Heart left ventricle (tissue), 16 donors: ENCODE data around the gene RARRES2. TPM values are rescaled to one million over a fixed set of nuclear protein-coding genes. Genes with fewer than 3 reads are reported as not detected.

ENCODE experiments used
- ATAC-seq, 4 donors: fragments of 200-7000 bp; cut with Tn5 transposase; one replicate each; pipeline ENCODE4 v1.9.1; 2020 to 2022; ENCODE audit warnings: moderate library complexity in 4 of 4, mild to moderate bottlenecking in 3 of 4, moderate number of reproducible peaks in 1 of 4
- DNase-seq, 5 donors: peaks; one replicate each; pipeline ENCODE4 v3.0.0-alpha.2; 2020
- H3K27ac ChIP-seq, 12 donors: fragments of 200-600 bp; sonication (generic) in 4 of 12; one replicate each; pipeline versions ENCODE4 v1.5.0 to v1.8.0; 2016 to 2022; ENCODE audit warnings: mild to moderate bottlenecking in 2 of 12
- H3K27me3 ChIP-seq, 9 donors: fragments of 200-600 bp; sonication (generic) in 2 of 9; one replicate each; pipeline versions ENCODE4 v1.5.1 to v1.8.0; 2016 to 2022; ENCODE audit warnings: mild to moderate bottlenecking in 3 of 9
- H3K36me3 ChIP-seq, 9 donors: fragments of 200-600 bp; sonication (generic) in 2 of 9; one replicate each; pipeline versions ENCODE4 v1.5.0 to v1.8.0; 2018 to 2022; ENCODE audit warnings: mild to moderate bottlenecking in 2 of 9
- H3K4me1 ChIP-seq, 12 donors: fragments of 200-600 bp; sonication (generic) in 4 of 12; one replicate each; pipeline versions ENCODE4 v1.5.0 to v1.8.0; 2016 to 2022; ENCODE audit warnings: mild to moderate bottlenecking in 3 of 12
- H3K4me3 ChIP-seq, 12 donors: fragments of 200-600 bp; sonication (generic) in 4 of 12; one replicate each; pipeline versions ENCODE4 v1.5.0 to v1.8.0; 2017 to 2022; ENCODE audit warnings: mild to moderate bottlenecking in 9 of 12, moderate library complexity in 4 of 12
- H3K9me3 ChIP-seq, 12 donors: fragments of 200-600 bp; sonication (generic) in 4 of 12; one replicate each; pipeline versions ENCODE4 v1.5.0 to v1.8.0; 2016 to 2022; ENCODE audit warnings: mild to moderate bottlenecking in 1 of 12
- CTCF ChIP-seq, 12 donors: fragments of 200-600 bp; sonication (generic) in 4 of 12; IDR thresholded peaks; one replicate each; pipeline versions ENCODE4 v1.5.0 to v1.8.0; 2018 to 2022; ENCODE audit warnings: antibody characterized with exemption in 12 of 12, mild to moderate bottlenecking in 5 of 12
- POLR2A ChIP-seq, 2 donors: fragments of 450-650 bp; IDR thresholded peaks; one replicate each; pipeline ENCODE4 v1.6.1; 2017; ENCODE audit warnings: antibody characterized with exemption in 2 of 2, mild to moderate bottlenecking in 2 of 2, moderate library complexity in 2 of 2
- WGBS, 4 donors: extraction: QIAGEN DNeasy Blood & Tissue Kit in 2 of 4; methylation state at CpG; one replicate each; pipeline versions ENCODE4 v1.1.5 to v1.1.7; 2013 to 2018; 5-methylcytosine and 5-hydroxymethylcytosine counted together
- intact Hi-C, 10 donors: fragments of 100-400 bp; cut with DNase I; formaldehyde crosslinking; loops; one replicate each; pipeline versions ENCODE4 v1.11.1 to v1.14.2; 2022
- polyA plus RNA-seq, 2 donors: library from polyadenylated mRNA; stranded (reverse); fragments of 200-250 nt; gene quantifications; one replicate each; pipeline ENCODE4 v1.2.3, GENCODE V29; 2013
- total RNA-seq, 9 donors: library from RNA; depleted of rRNA in 2 of 9; stranded (reverse); fragments of >200 nt in 2 of 9; fragmentation: NEBNext Ultra II Directional in 3 of 9; extraction: Animal tissue kit (Norgen Biotek cat#: 25700) in 3 of 9; gene quantifications; one replicate each; pipeline versions ENCODE4 v1.1.0 to v1.2.4, GENCODE V29; 2016 to 2023
- donor health status: ischemic (EF 13 %, LVEDD 7.1; RV severe dilation, severe dysfunction).
- donor health status: healthy with polysubstance abuse.
- donor health status: DM: no; HTN: yes; CAD: no.
- donor health status: DM: no; HTN: no; CAD: no.
- donor health status: ischemic (EF 25% LVEDD 6.9; RV normal size, moderate dysfunction).
- donor health status: ischemic (EF 25% LVEDD 5.7; RV mildly dilated, moderate dysfunction).
- donor health status: healthy.
- donor health status: DM: yes; HTN: yes; CAD: no.
- donor health status: ischemic (EF 35%, LVEDD 5.7; RV mildly dilated, moderate dysfunction).
- donor health status: nonischemic (EF 11% LVEDD 7.7; RV severe dilation, severe dysfunction).
- donor health status: DM: yes; HTN: yes; CAD: no.
- donor health status: PGD.
- donor health status: ischemic (EF 29% LVEDD 5.4; RV normal size, mild dysfunction).
- donor health status: nonischemic (EF 23%, LVEDD 6.1; RV moderate dilation, normal function).

Gene RARRES2
- total and polyA plus RNA-seq, 11 donors, result 3.9 to 108 (median 12.6) TPM

- TF ChIP-seq POLR2A (IDR thresholded peaks at IDR 0.05), result no peak
- TF ChIP-seq CTCF (IDR thresholded peaks at IDR 0.05), result no peak
- WGBS, 4 donors, result 52 to 59% (median 57%) methylated on average over 7 of the region's 7 CpGs
- ATAC-seq (no peak), DNase-seq (no peak)
- H3K9me3 ChIP-seq, result no peaks in the 10 kb centered on the region
- intact Hi-C loops, result loop anchor here in 1 of 10 donors (5.0 kb wide), 1 partner anchor 46 kb away; a partner anchor contains a TSS
- no peaks in the 10 kb centered on the region for H3K27me3 ChIP-seq
- H3K36me3 ChIP-seq, result no peaks in the 10 kb centered on the region
- peaks cover 0 to 35% (median 0%) of the 10 kb centered on the region in 12 donors for H3K4me1 ChIP-seq
- no peak overlapping the region for H3K27ac ChIP-seq
- no peak overlapping the region for H3K4me3 ChIP-seq
Measured at GRCh38 chr7:150361402-150361801, 20.0 kb upstream of the RARRES2 start.

GRCh38 chr7:150360363-150361058 is 19.1 kb upstream of the RARRES2 start:
- H3K36me3 ChIP-seq, result no peaks in the 10 kb centered on the region
- intact Hi-C loops, result loop anchor here in 1 of 10 donors (5.0 kb wide), 1 partner anchor 47 kb away; a partner anchor contains a TSS
- peaks cover 0 to 26% (median 0%) of the 10 kb centered on the region in 12 donors for H3K4me1 ChIP-seq
- TF ChIP-seq POLR2A (IDR thresholded peaks at IDR 0.05) (no peak), CTCF (IDR thresholded peaks at IDR 0.05) (no peak)
- DNase-seq (no peak), ATAC-seq (no peak)
- 86 to 91% (median 88%) methylated on average over 5 of the region's 5 CpGs for WGBS, 4 donors
- H3K4me3 ChIP-seq, result no peak overlapping the region
- H3K9me3 ChIP-seq, result no peaks in the 10 kb centered on the region
- H3K27me3 ChIP-seq, result no peaks in the 10 kb centered on the region
- no peak overlapping the region for H3K27ac ChIP-seq

- ATAC-seq (no peak), DNase-seq (no peak)
- 90 to 97% (median 96%) methylated on average over 2 of the region's 2 CpGs for WGBS, 4 donors
- H3K36me3 ChIP-seq, result no peaks in the 10 kb centered on the region
- intact Hi-C loops, result loop anchor here in 7 of 10 donors (5.0 to 10.0 kb wide), 3 partner anchors 48 to 415 kb away; a partner anchor contains a TSS
- H3K4me3 ChIP-seq, result no peak overlapping the region
- H3K4me1 ChIP-seq, result peaks cover 0 to 23% (median 0%) of the 10 kb centered on the region in 12 donors
- H3K27ac ChIP-seq, result no peak overlapping the region
- TF ChIP-seq POLR2A (IDR thresholded peaks at IDR 0.05) (no peak), CTCF (IDR thresholded peaks at IDR 0.05) (no peak)
- H3K27me3 ChIP-seq, result no peaks in the 10 kb centered on the region
- H3K9me3 ChIP-seq, result no peaks in the 10 kb centered on the region
Measured at GRCh38 chr7:150359622-150360362, 18.4 kb upstream of the RARRES2 start.

- DNase-seq (no peak), ATAC-seq (no peak)
- intact Hi-C loops, result loop anchor here in 6 of 10 donors (5.0 to 10.0 kb wide), 2 partner anchors 63 to 416 kb away; no protein-coding TSS in a partner anchor
- TF ChIP-seq POLR2A (IDR thresholded peaks at IDR 0.05) (no peak), CTCF (IDR thresholded peaks at IDR 0.05) (no peak)
- no peak overlapping the region for H3K27ac ChIP-seq
- no peaks in the 10 kb centered on the region for H3K36me3 ChIP-seq
- H3K9me3 ChIP-seq, result no peaks in the 10 kb centered on the region
- H3K27me3 ChIP-seq, result no peaks in the 10 kb centered on the region
- no peak overlapping the region for H3K4me3 ChIP-seq
- 78 to 94% (median 86%) methylated on average over 4 of the region's 4 CpGs for WGBS, 4 donors
- peaks cover 0 to 20% (median 0%) of the 10 kb centered on the region in 12 donors for H3K4me1 ChIP-seq
Measured at GRCh38 chr7:150358988-150359621, 17.7 kb upstream of the RARRES2 start.
